Measurements from ENCODE around the gene DSG4. TPM values are rescaled to one million over a fixed set of nuclear protein-coding genes. Genes with fewer than 3 reads are reported as not detected.

The DSG4 gene
- total and polyA plus RNA-seq, 2 donors (not counting 1 experiment from before 2014, with no cell fraction given) = not detected

- H3K36me3 ChIP-seq (ENCODE audit: control insufficient read depth, insufficient read depth, low read length) = no peaks in the 10 kb centered on the region
- TF ChIP-seq, protein P1, sequence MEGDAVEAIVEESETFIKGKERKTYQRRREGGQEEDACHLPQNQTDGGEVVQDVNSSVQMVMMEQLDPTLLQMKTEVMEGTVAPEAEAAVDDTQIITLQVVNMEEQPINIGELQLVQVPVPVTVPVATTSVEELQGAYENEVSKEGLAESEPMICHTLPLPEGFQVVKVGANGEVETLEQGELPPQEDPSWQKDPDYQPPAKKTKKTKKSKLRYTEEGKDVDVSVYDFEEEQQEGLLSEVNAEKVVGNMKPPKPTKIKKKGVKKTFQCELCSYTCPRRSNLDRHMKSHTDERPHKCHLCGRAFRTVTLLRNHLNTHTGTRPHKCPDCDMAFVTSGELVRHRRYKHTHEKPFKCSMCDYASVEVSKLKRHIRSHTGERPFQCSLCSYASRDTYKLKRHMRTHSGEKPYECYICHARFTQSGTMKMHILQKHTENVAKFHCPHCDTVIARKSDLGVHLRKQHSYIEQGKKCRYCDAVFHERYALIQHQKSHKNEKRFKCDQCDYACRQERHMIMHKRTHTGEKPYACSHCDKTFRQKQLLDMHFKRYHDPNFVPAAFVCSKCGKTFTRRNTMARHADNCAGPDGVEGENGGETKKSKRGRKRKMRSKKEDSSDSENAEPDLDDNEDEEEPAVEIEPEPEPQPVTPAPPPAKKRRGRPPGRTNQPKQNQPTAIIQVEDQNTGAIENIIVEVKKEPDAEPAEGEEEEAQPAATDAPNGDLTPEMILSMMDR (conservative IDR thresholded peaks at IDR 0.05 in 1 of 2, IDR thresholded peaks at IDR 0.05 in 1 of 2; ENCODE audit: low read depth in 1 of 2, low read length in 2 of 2) = no peak
- TF ChIP-seq EZH2 (IDR thresholded peaks at IDR 0.05; ENCODE audit: low read length, missing control alignments) = no peak
- no peak overlapping the region for H3K4me2 ChIP-seq (ENCODE audit: extremely low read depth, insufficient read depth, low read length)
These were observed 49.4 kb downstream of the DSG4 start for GRCh38 chr18:31426021-31426420.

GRCh38 chr18:31426871-31427406 lies 50.4 kb downstream of the DSG4 start:
- Histone ChIP-seq H3K4me3 (replicated peaks in 1 of 4; ENCODE audit: control extremely low read depth in 1 of 4, insufficient read depth in 1 of 4, low read depth in 3 of 4, low read length in 4 of 4) (no peak overlapping the region), H3K4me1 (ENCODE audit: control insufficient read depth, extremely low read depth, insufficient read depth, low read length) (no peaks in the 10 kb centered on the region), H3K9ac (ENCODE audit: insufficient read depth, low read length) (no peak overlapping the region), H3K79me2 (ENCODE audit: control insufficient read depth, insufficient read depth, low read length) (no peaks in the 10 kb centered on the region), H3K27ac (ENCODE audit: insufficient read depth, low read length) (no peak overlapping the region), H3K9me3 (ENCODE audit: control insufficient read depth, insufficient read depth, low read depth, low read length) (no peaks in the 10 kb centered on the region), H3K27me3 (ENCODE audit: control insufficient read depth, insufficient read depth, low read length) (no peaks in the 10 kb centered on the region), H4K20me1 (ENCODE audit: control insufficient read depth, extremely low read depth, insufficient read depth, low read length) (no peaks in the 10 kb centered on the region), H2AFZ (ENCODE audit: low read length) (no peak overlapping the region), H3K4me2 (ENCODE audit: extremely low read depth, insufficient read depth, low read length) (no peak overlapping the region), H3K36me3 (ENCODE audit: control insufficient read depth, insufficient read depth, low read length) (no peaks in the 10 kb centered on the region)
- DNase-seq (ENCODE audit: low read depth in 2 of 2) = no peak
- TF ChIP-seq EZH2 (IDR thresholded peaks at IDR 0.05; ENCODE audit: low read length, missing control alignments) = no peak
- TF ChIP-seq, protein P1 (conservative IDR thresholded peaks at IDR 0.05 in 1 of 2, IDR thresholded peaks at IDR 0.05 in 1 of 2; ENCODE audit: low read depth in 1 of 2, low read length in 2 of 2) = no peak

More at GRCh38 chr18:31426021-31426420, 49.4 kb downstream of the DSG4 start:
- no peaks in the 10 kb centered on the region for H3K9me3 ChIP-seq (ENCODE audit: control insufficient read depth, insufficient read depth, low read depth, low read length)
- no peaks in the 10 kb centered on the region for H3K4me1 ChIP-seq (ENCODE audit: control insufficient read depth, extremely low read depth, insufficient read depth, low read length)
- no peaks in the 10 kb centered on the region for H3K79me2 ChIP-seq (ENCODE audit: control insufficient read depth, insufficient read depth, low read length)
- H2AFZ ChIP-seq (ENCODE audit: low read length) = no peak overlapping the region
- no peak overlapping the region for H3K4me3 ChIP-seq (replicated peaks in 1 of 4; ENCODE audit: control extremely low read depth in 1 of 4, insufficient read depth in 1 of 4, low read depth in 3 of 4, low read length in 4 of 4)
- H3K9ac ChIP-seq (ENCODE audit: insufficient read depth, low read length) = no peak overlapping the region
- no peaks in the 10 kb centered on the region for H4K20me1 ChIP-seq (ENCODE audit: control insufficient read depth, extremely low read depth, insufficient read depth, low read length)
- no peak overlapping the region for H3K27ac ChIP-seq (ENCODE audit: insufficient read depth, low read length)
- no peaks in the 10 kb centered on the region for H3K27me3 ChIP-seq (ENCODE audit: control insufficient read depth, insufficient read depth, low read length)
- DNase-seq (ENCODE audit: low read depth in 2 of 2) = no peak

DNA sequence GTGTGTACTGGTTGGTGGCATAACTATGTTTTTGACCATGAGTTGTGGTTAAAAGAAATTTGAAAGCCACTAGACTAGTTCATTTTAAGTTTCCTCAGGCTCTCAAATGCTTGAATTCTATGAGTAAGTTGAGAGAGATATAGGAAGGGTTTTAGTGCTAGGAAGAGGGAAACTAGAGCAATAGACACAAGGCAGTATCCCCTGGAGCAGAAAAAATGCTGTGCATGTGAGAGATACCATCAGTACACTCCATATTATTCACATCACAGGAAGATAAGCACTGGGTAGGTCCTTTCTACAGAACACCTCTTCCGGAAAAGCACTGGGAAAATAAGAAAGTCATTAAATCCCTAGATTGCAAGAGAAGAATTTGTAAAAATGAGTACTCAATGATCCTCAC lies 51.6 kb downstream of the DSG4 start:
- no peak overlapping the region for H3K4me2 ChIP-seq (ENCODE audit: extremely low read depth, insufficient read depth, low read length)
- no peaks in the 10 kb centered on the region for H4K20me1 ChIP-seq (ENCODE audit: control insufficient read depth, extremely low read depth, insufficient read depth, low read length)
- no peak overlapping the region for H3K9ac ChIP-seq (ENCODE audit: insufficient read depth, low read length)
- no peak for DNase-seq (ENCODE audit: low read depth in 2 of 2)
- H3K36me3 ChIP-seq (ENCODE audit: control insufficient read depth, insufficient read depth, low read length) = no peaks in the 10 kb centered on the region
- no peak overlapping the region for H3K27ac ChIP-seq (ENCODE audit: insufficient read depth, low read length)
- H3K9me3 ChIP-seq (ENCODE audit: control insufficient read depth, insufficient read depth, low read depth, low read length) = no peaks in the 10 kb centered on the region
- TF ChIP-seq, protein P1 (conservative IDR thresholded peaks at IDR 0.05 in 1 of 2, IDR thresholded peaks at IDR 0.05 in 1 of 2; ENCODE audit: low read depth in 1 of 2, low read length in 2 of 2) = no peak
- TF ChIP-seq EZH2 (IDR thresholded peaks at IDR 0.05; ENCODE audit: low read length, missing control alignments) = no peak
- no peak overlapping the region for H3K4me3 ChIP-seq (replicated peaks in 1 of 4; ENCODE audit: control extremely low read depth in 1 of 4, insufficient read depth in 1 of 4, low read depth in 3 of 4, low read length in 4 of 4)
- H3K4me1 ChIP-seq (ENCODE audit: control insufficient read depth, extremely low read depth, insufficient read depth, low read length) = no peaks in the 10 kb centered on the region
- no peaks in the 10 kb centered on the region for H3K79me2 ChIP-seq (ENCODE audit: control insufficient read depth, insufficient read depth, low read length)
- H2AFZ ChIP-seq (ENCODE audit: low read length) = no peak overlapping the region
- no peaks in the 10 kb centered on the region for H3K27me3 ChIP-seq (ENCODE audit: control insufficient read depth, insufficient read depth, low read length)

Data from fibroblast of lung (primary cell).